Upper lobe of left lung (tissue), 4 donors: ENCODE measurements around the gene CLNK.

Experiments
- CTCF ChIP-seq, 6 experiments: fragments of 450-650 bp in 4 of 6; fragments of 200-600 bp in 2 of 6; sonication (generic) in 2 of 6; IDR thresholded peaks; one replicate each; pipeline ENCODE4 v1.5.1; 2016 to 2019; ENCODE audit warnings: antibody characterized with exemption in 6 of 6
- EP300 ChIP-seq, 4 donors: sonication (generic); formaldehyde crosslinking; IDR thresholded peaks; one replicate each; pipeline ENCODE4 v1.5.1; 2017; ENCODE audit warnings: antibody characterized with exemption in 4 of 4, control low read depth in 2 of 4
- POLR2A ChIP-seq, 4 donors: fragments of 450-650 bp; IDR thresholded peaks; one replicate each; pipeline ENCODE4 v1.5.1; 2016 to 2017; ENCODE audit warnings: antibody characterized with exemption in 4 of 4, mild to moderate bottlenecking in 2 of 4
- POLR2AphosphoS5 ChIP-seq, 2 donors: sonication (generic); formaldehyde crosslinking; IDR thresholded peaks; one replicate each; pipeline ENCODE4 v1.5.1; 2017; ENCODE audit warnings: antibody characterized with exemption in 2 of 2

GRCh38 chr4:10598829-10599228 is 85.7 kb downstream of the CLNK start:
- TF ChIP-seq CTCF (IDR thresholded peaks at IDR 0.05), result no peak
- no peak for TF ChIP-seq POLR2AphosphoS5 (IDR thresholded peaks at IDR 0.05)
- TF ChIP-seq POLR2A (IDR thresholded peaks at IDR 0.05), result no peak
- no peak for TF ChIP-seq EP300 (IDR thresholded peaks at IDR 0.05)
